NCI-H446 treated with DMSO at 0.1 percent for 48 hours (cell line): ENCODE measurements around the gene ZNF398.
"Not testable (repeated sequence)": the region's sequence is repeated elsewhere in the genome, so short reads cannot be mapped to it uniquely, and the experiment has no call there.

Experiments used
- DNase-seq: peaks from one replicate; lab custom pipeline; 2025; lab: John Stamatoyannopoulos, UW

The ZNF398 gene

DNA sequence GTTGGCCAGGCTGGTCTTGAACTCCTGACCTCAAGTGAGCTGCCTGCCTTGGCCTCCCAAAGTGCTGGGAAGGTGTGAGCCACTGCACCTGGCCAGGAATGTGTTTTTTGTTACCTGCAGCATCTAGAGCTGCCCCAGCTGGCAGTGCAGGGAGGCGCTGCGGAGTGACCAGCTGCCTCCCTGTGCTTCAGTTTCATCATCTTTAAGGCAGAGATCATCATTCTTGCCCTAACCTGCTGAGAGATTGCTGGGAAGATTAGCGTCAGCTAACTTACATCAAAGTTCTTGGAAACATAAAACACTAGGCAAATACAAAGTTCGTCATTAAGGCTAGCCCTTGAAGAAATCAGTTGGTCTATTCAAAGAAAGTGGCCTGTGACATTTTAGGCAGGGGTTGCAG lies 50.4 kb downstream of the ZNF398 start:
- DNase-seq = no peak

DNA sequence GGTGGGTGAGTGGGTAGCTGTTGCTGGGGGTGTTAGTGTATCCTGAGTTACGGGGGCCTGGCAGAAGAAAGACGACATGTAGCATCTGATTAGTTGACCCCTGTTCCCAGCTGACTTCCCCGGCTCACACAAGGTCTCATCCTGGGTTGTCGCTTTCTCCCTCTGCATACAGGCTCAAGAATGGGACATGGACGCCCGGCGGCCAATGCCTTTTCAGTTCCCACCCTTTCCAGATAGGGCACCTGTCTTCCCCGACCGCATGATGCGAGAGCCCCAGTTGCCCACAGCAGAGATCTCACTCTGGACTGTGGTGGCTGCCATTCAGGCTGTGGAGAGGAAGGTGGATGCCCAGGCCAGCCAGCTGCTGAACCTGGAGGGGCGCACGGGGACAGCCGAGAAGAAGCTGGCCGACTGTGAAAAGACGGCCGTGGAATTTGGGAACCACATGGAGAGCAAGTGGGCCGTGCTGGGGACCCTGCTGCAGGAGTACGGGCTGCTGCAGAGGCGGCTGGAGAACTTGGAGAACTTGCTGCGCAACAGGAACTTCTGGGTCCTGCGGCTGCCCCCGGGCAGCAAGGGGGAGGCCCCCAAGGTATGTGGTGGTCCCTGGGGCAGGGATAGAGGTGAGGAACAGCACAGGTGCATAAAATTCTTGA lies 51.0 kb downstream of the ZNF398 start:
- DNase-seq = no peak

DNA sequence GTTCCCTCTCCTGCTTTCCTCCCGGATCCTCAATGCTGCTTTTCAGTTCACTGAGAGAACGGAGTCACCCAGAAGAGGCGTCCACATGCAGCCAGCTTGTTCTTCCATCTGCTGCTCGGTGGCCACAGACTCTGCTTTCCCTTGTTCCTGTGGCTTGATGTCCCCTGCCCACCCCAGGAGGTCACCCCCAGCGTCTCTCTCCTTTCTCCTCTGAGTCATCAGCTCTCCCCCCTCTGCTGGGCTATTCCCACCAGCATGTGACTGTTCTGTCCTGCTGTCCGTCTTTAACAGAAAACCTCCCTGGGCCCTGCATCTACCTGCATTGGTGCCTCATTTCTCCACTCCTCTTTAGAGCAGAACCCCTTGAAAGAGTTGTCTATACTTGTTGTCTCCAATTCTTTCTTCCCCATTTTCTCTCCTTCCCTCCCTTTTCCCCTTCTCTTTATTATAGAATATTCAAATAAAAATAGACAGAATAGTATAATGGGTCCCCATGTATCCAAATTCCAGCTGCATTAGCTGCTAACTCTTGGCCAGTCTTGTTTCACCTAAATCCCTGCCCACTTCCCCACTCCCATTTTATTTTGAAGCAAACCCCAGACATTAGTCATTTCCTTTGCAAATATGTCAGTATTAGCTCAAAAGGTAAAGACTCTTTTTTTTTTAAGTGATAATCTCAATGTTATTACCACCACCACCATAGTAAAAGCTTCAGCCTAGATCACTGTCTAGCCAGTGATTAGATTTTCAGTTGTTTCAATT lies 52.2 kb downstream of the ZNF398 start:
- DNase-seq = no peak

DNA sequence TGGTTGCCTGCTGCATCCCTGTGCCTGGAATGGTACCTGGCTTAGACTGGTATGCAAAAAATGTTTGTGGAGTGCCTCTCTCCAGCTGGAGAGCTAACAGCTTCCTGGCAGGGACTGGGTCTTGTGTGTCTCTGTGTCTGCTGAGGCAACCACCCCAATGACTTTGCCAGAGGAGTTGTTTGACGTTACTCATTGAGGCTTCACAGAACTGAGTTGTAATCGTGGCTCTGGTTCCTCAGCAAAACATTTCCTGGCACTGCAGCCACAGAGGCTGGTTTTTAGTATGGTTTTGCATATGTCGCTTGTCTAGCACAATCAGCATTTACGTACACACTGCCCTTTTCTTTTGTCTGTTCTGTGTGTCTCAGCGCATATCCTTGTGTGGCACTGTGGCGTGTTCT lies 55.6 kb downstream of the ZNF398 start:
- DNase-seq = no peak

DNA sequence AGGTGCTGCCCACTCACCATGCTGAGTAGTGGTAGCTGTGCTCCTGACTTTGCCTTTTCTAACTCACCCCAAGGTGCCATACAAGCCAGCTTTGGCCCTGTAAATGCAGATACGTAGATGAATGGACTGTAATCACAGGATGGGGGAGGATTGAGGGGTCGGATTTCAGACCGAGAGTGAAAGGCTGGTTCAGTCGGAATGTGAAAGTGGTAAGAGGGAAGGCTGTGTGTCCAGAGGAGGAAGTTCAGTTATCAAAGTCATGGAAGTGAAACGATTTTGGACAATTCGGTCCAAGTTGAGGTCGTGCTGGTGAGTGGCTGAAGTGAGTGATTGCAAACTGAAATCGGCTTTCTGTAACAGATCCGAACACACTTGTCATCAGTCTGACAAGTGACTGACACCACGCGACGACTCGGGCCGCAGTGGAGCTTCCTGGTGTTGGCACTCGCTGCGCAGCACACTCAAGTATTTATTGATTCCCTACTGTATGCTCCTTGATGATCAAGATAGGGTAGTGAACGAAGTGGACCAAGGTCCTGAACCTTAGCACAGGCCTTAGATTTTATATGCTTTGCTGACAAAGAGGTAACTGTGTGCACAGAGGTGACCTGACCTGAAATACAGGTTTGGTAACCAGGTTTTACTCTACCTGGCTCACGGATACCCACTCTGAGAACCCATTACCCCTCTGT lies 58.6 kb downstream of the ZNF398 start:
- DNase-seq = no peak

DNA sequence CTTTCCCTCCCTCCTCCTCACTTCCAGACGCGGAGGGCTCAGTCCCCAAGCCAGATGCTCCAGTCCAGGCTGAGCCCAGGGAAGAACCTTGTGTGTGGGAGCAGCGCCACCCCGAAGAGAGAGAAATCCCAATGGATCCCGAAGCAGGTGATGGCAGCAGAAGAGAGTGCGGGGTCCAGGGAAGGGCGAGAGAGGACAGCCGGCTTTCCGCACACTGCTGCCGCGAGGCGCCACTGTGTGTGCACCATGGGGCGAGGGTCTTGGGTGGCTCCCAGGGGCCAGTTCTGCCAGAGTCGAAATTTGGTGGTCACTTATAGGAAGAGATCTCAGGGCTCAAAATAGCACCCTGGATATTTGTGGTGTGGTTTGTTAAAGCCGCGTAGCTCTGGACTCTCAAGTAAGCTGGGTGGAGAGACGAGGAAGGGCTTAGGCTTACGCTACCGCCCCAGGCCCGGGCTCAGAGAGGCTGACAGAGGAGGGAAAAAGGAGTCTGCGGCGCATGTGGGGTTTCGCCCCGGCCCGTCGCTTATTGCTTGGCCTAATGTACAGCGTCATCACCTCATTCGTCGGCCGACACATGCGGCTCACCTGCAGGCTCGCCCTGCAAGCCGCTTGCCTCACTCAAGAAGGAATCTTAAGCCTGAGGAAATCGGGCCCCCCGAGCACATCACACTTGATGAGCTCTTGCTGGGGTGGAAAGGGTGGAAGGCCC lies 60.2 kb downstream of the ZNF398 start:
- DNase-seq = no peak

DNA sequence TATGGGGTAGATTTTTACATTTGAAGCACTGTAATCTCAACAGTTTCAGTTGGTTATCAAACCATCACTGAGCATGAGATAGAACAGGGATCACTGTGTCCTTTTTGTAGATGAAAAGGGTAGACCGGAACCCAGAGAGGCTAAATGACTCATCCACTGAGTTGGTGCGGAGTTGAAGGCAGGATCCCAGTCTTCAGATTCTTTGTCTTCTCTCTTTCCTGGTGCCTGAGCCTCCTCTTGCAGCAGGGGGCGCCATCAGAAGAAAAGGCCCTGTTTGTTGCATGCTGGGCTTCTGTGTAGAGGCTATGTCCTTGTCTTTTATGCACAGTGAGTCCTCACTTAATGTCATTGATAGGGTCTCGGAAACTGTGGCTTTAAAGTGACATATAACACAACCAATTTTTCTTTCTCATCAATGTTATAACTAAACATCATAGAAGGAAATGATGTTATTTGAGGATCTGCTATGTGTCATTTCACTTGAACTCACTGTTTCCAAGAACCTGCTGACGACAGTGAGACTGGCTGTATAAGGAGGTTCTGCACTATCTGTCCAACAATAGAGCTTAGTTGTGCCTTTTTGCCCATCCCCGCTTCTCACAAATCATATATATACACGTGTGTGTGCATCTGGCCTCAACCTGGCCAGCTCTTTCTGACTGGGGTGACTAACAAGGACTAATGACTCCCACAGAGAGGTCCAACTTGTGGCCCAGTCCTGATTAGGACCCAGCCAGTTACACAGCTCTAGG lies 62.4 kb downstream of the ZNF398 start:
- no peak for DNase-seq

DNA sequence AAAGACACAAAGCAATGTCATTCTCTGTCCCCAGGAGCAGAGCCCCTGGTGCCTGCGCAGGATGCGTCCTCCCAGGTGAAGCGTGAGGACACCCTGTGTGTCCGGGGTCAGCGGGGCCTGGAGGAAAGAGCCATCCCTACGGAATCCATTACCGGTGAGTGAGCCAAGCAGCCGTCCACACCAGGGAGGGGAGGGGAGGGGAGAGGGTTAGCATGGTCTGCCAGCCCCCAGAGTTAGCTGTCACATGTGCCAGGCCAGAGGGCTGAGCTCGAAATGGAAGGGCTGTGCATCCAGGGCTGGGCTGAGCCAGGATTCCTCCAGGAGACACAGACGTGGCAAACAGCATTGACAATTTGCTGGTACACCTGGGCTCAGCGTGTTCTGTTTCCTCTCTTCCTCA lies 63.3 kb downstream of the ZNF398 start:
- DNase-seq = no peak

DNA sequence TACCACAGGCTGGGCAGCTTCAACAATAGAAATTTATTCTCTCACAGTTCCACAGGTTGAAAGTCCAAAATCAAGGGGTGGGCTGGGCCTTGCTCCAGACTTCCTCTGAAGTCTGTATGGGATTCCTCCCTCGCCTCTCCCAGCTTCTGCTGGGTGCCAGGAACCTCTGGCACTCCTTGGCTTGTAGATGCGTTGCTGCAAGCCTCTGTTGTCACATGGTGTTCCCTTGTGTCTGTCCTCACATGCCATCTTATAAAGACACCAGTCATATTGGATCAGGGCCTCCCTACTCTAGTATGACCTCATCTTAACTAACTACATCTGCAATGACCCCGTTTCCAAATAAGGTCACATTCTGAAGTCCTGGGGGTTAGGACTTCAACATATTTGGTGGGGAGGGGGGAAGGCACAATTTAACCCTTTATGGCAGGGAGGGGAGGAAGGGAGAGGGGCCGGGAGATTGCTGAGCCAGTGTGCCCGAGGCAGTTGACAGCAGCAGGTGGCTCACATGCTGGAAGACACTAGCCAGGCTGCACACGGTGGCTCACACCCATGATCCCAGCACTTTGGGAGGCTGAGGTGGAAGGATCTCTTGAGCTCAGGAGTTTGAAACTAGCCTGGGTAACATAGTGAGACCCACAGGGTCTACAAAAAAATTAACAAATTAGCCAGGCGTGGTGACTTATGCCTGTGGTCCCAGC lies 66.9 kb downstream of the ZNF398 start:
- DNase-seq = no peak

DNA sequence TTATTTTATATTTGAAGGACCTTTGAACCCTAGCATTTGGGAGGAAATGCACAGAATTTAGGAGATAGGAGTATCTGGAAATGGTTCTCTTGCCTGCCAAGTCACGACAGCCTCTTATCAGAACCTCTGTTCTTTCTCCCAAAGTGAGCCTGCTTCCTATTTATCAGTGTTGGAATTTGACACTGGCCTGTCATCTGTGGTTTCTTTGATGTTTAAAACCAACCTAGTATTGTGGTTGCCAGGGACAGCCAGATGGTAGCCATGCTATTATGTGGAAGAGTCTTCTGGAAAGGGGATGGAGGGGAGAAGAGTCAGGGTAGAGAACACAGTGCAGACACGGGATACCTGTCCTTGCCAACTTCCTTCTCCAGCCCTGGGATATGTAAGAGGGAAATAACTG lies 69.1 kb downstream of the ZNF398 start:
- DNase-seq = no peak

DNA sequence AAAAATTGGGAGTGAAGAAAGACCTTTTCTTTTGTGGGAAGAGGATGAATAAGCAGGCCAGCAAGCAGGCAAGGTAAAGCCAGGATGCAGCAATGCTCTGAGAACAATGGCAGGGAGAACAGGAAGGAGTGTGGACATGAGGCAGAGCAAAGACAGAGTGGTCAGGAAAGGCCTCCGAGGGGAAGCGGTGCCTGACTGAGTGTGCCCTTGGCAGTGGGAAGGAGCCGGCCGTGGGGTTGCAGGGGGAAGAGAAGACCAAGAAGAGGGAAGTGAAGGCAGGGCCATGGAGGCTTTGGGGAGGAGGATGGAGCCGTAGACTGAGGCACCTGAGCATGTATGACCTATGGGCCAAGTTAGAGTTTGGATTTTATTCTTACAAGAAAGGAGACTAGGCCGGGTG lies 70.3 kb downstream of the ZNF398 start:
- no peak for DNase-seq

DNA sequence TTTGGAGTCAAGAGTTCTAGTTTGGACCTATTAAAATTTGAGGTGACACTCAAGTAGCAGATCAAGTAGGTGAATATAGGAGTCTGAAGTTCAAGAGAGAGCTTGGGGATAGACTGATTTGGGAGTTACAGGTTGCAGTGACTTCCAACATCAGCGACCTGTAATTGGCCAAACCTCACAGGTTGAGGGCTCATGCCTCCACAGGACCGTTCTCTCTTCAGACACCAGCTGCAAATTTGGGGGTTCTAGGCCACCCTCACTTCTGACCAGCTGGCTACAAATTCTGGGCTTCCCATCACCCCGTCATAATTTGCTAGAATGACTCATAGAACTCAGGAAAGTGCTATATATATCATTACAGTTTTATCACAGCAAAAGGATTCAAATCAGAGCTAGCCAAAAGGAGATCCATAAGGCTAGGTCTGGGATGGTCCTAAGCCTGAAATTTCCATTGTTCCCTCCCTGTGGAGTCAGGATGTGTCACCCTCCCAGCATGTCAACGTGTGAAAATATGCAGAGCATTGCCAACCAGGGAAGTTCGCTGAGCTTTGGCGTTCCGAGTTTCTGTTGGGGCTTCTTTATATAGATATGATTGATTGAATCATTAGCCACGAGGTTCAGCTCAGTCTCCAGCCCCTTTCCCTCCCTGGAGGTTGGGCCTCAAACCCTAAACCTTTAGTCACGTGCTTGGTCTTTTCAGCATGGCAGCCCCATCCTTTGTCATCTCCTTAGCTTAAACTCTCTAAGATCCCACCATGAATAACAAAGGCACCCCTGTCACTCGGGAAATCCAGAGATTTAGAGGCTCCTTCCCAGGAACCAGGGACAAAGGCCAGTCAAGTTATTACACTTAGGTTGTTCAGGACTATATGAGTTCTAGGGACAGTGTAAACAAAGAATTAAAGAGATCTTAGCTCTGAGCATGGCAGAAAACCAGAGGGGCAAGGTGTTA lies 71.5 kb downstream of the ZNF398 start:
- DNase-seq = no peak

DNA sequence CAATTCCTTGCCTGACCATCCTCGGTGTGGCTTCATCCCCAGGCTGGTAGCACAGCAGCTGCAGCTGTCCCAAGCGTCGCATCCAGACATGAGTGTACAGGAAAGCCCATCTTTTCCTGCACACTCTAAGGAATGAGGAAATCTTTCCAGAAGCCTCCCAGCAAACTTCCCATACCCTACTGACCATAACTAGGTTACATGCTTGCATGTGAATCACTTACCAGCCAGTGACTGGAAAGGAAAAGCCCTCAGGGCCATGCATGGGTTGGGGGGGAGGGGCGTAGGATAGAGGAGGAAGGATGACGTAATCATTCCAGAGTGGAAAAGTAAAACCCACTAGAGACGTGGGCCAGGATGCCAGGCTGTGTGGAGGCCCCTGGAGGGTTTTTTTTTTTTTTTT lies 73.3 kb downstream of the ZNF398 start:
- DNase-seq = no peak

DNA sequence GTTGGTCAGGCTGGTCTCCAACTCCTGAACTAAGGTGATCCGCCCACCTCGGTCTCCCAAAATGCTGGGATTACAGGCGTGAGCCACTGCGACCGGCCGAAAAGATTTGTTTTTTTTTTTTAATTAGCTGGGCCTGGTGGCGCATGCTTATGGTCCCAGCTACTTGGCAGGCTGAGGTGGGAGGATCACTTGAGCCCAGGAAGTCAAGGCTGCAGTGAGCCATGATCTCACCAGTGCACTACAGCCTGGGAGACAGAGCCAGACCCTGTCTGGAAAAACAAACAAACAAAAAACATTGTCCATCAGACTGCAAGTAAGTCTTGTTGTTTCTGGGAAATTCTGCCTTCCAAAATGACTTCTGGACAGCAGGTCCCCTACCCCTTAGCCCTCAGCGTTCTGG lies 75.9 kb downstream of the ZNF398 start:
- DNase-seq = no peak

DNA sequence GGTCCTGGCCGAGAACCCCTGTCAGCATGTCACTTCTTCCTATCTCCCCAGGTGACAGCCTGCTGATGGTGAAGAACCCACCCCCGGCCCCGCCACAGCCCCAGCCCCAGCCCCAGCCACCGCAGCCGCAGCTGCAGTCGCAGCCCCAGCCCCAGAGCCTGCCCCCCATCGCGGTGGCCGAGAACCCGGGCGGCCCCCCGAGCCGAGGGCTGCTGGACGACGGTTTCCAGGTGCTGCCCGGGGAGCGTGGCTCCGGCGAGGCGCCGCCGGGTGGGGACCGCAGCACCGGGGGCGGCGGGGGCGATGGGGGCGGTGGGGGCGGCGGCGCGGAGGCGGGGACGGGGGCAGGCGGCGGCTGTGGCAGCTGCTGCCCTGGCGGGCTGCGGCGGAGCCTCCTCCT lies 76.5 kb downstream of the ZNF398 start:
- no peak for DNase-seq

DNA sequence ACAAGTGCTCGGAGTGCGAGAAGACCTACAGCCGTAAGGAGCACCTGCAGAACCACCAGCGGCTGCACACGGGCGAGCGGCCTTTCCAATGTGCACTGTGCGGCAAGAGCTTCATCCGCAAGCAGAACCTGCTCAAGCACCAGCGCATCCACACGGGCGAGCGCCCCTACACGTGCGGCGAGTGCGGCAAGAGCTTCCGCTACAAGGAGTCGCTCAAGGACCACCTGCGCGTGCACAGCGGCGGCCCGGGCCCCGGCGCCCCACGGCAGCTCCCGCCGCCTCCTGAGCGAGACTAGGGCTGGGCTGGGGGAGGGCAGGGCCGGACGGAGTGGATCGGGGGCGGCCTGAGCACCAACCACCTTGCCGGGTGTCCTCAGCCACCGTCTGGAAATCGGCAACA lies 77.1 kb downstream of the ZNF398 start:
- no peak for DNase-seq

DNA sequence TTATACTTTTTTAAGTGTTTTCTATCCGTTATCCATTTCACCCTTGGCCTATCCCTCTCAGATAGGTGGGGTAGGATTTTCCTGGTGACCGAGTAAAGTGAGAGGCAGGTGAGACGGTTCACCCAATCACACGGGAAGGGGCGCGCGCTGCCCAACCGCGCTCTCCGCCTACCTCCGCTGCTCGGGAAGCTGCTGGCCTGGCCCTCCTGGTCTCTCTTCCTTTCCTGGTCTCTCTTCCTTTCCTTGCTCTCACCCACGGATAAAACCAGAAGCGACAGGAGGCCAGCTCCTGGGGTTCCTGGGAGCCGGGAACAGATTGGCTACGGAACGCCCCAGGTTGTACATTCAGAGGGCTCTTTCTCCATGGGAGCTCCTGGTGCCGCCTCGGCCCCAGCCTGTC lies 77.9 kb downstream of the ZNF398 start:
- DNase-seq = no peak

DNA sequence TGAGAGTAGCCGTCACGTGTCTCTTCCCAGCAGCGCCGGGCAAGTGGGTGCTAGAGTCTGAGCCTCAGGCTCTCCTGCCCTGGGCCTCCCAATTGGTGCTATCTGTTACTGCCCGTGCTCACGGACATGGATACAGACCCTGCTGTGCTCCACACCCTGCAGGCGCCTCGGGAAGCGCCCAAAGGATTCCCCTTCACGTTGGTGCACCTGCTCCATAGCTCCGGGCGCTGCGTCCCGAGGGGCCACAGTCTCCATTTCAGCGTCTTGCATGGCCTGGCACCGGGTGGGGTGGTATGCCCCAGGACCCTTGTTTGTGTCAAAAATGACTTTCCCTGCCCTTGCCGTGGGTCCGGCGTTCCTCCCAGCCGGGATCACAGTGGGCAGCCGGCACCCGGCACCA lies 78.4 kb downstream of the ZNF398 start:
- DNase-seq = no peak

DNA sequence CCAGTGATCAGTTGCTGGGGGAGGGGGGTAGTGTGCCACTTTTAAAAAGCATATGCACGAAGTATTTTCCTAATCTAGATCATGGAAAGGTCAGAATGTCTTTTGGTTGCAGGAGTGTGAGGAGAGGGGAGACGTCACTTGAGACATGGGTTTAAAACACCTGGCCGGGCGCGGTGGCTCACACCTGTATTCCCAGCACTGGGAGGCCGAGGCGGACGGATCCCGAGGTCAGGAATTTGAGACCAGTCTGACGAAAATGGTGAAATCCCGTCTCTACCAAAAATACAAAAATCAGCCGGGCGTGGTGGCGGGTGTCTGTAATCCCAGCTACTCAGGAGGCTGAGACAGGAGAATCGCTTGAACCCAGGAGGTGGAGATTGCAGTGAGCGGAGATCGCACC lies 79.1 kb downstream of the ZNF398 start:
- not testable (repeated sequence) for DNase-seq

DNA sequence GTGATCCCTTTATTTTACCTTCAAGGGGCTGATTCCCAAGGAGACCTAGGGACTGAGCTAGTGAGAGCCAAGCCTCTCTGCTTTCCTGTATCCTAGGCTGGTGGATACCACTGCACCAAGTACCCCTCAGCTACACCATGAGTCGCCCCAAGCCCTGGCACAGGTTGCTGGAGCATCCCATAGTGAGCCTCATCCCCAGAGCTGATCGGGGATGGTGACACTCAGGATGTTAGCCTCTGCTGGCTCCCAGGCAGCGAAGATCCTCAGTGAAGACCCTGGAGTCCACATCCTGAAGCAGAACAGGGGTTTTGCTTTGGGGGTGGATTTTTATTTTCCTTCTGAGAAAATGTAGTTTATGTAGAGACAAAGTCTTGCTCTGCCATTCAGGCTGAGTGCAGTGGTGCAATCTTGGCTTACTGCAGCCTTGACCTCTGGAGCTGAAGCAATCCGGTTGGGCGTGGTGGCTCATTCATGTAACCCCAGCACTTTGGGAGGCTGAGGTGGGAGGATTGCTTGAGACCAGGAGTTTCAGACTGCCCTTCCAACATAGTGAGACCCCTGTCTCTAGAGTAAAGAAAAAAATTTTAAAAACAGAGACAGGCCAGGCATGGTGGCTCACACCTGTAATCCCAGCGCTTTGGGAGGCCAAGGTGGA lies 79.7 kb downstream of the ZNF398 start:
- no peak for DNase-seq
